IPS-18c (cell line): Measurements from ENCODE around the gene DBX1.
A peak's percentile ranks its signal among the peaks of the same experiment; 100 is the strongest.
"Not testable (repeated sequence)": the region's sequence is repeated elsewhere in the genome, so short reads cannot be mapped to it uniquely, and the experiment has no call there.

Experiments used
- H3K4me3 ChIP-seq: 2 replicates; pipeline ENCODE4 v1.7.0; 2013; ENCODE audit warnings: low read depth, mild to moderate bottlenecking, low read length, moderate library complexity; ENCODE audit not compliant: insufficient read depth
- H3K9me3 ChIP-seq: one replicate; pipeline ENCODE4 v1.6.1; 2013; ENCODE audit warnings: mild to moderate bottlenecking, low read length, moderate library complexity; ENCODE audit not compliant: control insufficient read depth, insufficient read depth

The DBX1 gene

DNA sequence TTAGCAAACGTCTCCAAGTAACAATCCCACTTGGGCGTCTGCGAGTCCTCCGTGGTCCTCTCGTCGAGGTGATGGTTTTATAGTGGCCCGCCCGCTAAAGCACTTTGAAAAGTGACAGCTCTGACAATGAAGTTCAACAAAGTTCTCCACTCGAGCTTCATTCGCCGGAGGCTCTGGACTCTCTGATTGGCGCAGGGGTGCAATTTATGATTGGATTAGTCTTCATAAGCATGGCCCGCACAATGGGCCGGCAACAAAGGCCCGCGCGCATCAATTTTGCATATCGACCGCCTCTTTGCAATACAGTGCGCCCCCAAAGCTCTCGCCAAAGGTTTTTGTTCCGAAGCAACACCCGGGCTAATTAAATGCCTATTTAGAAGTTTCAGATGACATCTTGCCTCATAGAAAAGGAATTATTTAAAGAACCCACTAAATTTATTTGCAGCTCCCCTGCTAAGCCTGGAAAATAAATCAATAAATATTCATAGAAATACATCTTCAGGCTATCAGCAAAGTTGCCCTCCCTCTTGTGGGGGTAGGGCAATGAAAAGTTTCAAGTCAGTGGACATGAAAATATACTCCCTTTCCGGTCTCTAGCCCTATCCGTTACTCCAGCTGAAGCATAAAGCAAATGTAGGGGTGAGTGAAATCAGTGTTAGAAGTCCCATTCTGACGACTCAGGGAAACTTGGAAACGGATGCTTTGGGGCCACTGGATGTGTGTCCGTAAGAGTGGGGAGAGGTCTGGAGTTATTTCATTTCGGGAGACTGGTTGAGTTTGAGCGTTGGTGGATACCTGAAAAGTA lies at the start of gene DBX1:
Gene DBX1 (minus strand): TSS at position 51 of the 805 bp plus-strand sequence. CDS start 151 bp downstream, outside the sequence.
- Histone ChIP-seq H3K9me3 (no peaks in the 10 kb centered on the region), H3K4me3 (peak within 1 kb of the TSS; percentile 24; the same call in 1 of the 2 replicates)

DNA sequence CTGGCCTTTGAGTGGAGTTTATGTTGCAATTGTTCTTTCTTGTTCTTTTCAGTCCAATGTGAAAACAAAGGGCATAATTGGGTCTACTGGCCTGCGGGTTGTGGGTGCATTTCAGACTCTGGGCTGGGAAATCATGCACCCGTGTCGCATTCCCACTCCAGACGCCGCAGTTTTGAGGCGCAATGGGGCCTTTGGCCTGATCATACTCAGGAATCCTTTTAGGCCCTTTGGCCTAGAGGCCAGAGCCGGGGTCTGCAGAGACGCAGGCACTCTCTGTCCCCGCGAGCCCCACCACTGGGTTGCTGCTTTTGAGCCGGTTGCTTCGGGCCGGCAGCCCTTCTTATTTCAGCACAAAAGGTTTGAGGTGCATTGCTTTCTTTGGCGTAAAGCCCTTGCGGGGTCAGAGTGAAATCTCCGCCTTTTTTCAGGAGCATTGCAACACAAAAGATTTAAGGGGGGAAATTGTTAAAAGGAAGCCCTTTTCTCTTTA lies 48.4 kb upstream of the DBX1 start:
- Histone ChIP-seq H3K9me3 (no peaks in the 10 kb centered on the region), H3K4me3 (peak overlapping the region; percentile 32)

DNA sequence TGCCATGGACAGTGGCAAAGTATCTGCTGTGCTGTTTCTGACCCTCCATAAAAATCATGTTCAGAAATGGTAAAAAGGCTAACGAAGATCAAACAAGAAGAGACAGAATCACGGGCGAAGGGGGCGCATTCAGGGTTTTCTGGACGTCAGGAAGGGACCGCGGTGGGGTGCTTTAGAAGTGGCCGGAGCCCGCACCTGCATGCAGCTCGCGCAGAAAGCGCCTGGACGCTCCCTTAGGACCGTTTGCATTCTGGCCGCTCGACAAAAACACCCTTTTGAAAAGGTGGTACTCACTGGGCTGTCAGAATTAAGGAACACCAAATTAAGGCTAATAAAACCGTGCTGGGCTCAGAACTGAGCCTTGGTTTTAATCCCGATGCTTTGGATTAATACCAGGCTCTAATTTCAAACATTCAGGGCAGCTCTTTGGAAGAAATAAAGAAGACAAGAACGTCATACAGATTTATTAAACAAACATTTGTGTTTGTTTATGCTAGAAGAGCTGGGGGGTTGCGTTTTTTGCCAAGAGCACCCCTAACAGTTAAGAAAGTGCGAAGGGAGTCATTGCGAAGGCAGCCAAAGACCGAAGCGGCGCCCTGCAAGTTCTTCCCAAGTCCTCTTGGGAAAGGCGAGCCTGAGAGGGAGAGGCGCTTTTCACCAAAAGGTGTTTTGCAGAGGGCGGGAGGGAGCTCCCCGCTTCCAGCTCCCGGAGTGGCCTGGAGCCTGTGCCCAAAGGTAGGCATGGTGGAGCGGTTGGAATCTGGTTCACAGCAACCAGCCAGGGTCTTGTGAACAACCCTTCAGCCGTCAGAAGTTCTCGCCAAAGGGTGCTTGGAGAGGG lies 47.7 kb upstream of the DBX1 start:
- Histone ChIP-seq H3K9me3 (no peaks in the 10 kb centered on the region), H3K4me3 (peak overlapping the region; percentile 32)

DNA sequence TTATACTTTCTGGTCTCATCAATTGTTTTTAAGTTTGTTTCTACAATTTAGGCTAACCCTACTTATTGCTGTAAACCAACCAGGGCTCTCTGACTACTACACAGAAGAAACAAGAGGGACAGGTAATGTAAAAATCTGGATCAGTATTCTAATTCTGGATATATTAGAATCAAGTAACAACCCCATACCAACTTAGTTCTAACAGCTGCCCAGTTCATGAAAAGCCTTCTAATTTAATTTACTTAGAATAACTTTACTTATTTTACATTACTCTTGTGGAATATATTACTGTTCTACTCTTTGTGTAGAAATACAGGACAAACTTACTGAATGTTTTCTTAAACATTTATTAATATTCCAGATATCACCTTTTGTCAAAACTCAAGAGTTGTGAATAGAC lies 45.5 kb upstream of the DBX1 start:
- H3K9me3 ChIP-seq: no peaks in the 10 kb centered on the region
- H3K4me3 ChIP-seq: no peak overlapping the region

DNA sequence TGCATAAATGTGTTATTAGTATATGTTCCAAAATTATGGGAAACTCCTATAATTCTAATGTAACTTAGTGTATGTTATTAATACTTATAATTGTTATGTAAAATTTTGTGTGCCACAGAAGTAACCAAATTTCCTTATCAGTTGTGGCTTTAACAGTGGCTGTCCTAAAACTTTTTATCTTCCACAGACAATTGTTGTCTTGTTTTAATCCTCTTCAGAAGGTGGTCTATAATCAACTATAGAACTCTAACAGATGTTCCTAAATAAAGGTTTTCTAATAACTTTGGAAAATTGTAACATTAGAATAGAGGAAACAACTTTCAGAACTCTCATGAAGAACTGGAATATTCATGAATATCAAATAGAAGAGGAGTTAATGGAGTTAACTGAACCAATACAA lies 44.4 kb upstream of the DBX1 start:
- Histone ChIP-seq H3K9me3 (no peaks in the 10 kb centered on the region), H3K4me3 (no peak overlapping the region)

DNA sequence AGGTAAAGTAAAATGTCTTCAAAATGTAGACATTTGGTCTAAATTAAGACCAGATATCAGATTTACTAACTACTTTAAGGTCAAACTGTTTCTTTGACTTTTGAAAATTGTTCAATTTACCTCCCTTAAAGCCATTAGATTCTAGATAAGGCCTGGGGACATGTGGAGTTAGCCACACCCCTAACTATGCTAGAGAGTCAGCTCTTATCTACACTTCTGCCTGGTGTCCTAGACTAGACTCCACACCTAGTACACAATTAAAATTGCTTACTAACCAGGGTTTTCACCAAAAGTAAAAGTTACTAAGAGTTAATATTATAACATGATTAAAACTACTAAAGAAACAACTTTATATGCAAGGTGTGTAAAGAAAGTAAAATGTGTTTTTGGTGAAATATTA lies 43.6 kb upstream of the DBX1 start:
- Histone ChIP-seq H3K4me3 (no peak overlapping the region), H3K9me3 (no peaks in the 10 kb centered on the region)

DNA sequence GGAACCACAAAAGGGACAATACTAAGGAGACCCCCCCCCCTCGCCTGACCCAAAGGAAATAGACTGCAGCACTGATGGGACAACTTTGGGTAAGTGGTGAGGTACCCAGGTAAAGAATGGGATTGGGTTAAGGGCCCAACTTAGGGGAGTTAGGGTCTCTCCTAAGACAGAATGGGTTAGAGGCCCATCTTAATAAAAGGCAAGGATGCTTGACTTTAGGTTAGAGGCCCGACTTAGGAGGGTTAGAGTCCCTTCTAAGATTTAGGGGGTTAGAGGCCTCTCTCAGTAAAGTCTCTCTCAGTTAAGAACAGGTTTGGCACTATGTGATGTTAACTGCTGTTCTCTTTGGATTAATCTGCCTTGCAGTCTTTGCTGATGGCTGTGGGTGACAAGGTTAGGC lies 41.0 kb upstream of the DBX1 start:
- Histone ChIP-seq H3K9me3 (no peaks in the 10 kb centered on the region), H3K4me3 (no peak overlapping the region)

DNA sequence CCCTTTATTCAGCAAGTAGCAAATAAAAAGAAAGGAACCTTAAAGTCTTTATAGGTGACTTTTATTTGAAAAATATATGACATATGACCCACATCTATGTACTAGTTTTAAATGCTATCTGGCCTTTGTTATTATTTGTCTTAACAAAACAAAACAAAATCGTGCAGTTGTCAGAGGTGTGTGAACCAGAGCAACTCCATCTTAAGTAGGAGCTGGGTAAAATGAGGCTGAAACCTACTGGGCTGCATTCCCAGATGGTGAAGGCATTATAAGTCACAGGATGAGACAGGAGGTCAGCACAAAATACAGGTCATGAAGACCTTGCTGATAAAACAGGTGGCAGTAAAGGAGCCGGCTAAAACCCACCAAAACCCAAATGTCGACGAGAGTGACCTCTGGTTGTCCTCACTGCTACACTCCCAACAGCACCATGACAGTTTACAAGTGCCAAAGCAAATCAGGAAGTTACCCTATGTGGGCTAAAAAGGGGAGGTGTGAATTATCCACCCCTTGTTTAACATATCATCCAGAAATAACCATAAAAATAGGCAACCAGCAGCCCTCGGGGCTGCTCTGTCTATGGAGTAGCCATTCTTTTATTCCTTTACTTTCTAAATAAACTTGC lies 40.2 kb upstream of the DBX1 start:
- H3K4me3 ChIP-seq, H3K9me3 ChIP-seq: not testable (repeated sequence)

- Histone ChIP-seq H3K9me3 (no peaks in the 10 kb centered on the region), H3K4me3 (no peak overlapping the region)
Observed at GRCh38 chr11:20197881-20198280, 37.6 kb upstream of the DBX1 start.

DNA sequence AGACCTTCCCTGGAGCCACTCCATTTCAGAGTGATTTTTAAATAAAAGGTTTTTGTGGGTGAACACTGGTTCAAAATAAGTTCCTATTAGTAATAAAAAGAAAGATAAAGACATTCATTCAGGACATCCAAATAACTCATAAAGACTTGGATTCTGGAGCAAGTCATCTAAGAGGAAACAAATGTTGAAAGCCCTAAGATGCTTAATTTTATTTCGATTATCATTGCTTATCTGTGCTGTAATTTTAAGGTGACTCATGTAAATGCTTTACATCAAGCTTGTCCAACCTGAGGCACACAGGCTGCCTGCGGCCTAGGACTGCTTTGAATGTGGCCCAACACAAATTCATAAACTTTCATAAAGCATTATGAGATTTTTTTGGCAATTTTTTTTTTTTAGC lies 34.2 kb upstream of the DBX1 start:
- H3K9me3 ChIP-seq: no peaks in the 10 kb centered on the region

DNA sequence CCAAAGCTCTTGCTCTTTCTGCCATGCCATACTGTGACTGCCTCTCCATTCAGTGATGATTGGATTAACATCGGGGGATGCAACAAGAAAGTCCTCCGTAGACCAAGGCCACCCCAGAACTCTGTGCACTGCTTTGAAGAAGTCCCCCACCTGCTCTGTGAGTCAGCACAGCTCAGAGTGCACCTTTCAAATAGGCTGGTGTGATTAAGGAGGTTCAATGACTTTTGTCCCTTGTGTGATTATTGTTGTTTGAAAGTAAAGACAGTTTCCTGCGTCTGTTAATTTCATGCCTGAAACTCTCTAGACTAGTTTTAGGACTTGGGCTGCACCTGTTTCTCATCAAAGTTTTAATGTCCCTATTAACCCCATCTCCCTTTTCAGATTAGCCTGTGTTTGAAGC lies 33.0 kb upstream of the DBX1 start:
- Histone ChIP-seq H3K4me3 (no peak overlapping the region), H3K9me3 (no peaks in the 10 kb centered on the region)

More for the DNA sequence above, 34.2 kb upstream of the DBX1 start:
- no peak overlapping the region for H3K4me3 ChIP-seq

- H3K4me3 ChIP-seq: no peak overlapping the region
- no peaks in the 10 kb centered on the region for H3K9me3 ChIP-seq
Observed at GRCh38 chr11:20192641-20193040, 32.4 kb upstream of the DBX1 start.

DNA sequence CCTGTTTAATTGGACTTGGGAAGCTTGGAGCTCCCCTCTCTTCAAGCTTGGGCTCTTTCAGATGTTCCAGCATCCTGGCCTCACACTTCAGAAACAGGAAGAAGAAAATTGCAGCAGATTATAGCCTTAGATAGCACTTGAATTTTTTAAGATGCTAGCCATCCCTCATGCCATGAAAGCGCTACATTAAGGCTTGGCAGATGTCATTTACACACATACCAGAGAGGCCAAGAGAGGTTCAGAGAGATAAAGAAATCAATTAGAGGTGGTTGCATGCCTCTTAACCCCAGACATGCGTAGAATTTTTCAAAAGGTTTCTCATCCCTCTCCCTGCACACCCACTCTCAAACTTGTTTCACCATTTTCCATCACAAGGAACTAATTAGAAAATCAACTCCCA lies 31.9 kb upstream of the DBX1 start:
- H3K9me3 ChIP-seq: no peaks in the 10 kb centered on the region

DNA sequence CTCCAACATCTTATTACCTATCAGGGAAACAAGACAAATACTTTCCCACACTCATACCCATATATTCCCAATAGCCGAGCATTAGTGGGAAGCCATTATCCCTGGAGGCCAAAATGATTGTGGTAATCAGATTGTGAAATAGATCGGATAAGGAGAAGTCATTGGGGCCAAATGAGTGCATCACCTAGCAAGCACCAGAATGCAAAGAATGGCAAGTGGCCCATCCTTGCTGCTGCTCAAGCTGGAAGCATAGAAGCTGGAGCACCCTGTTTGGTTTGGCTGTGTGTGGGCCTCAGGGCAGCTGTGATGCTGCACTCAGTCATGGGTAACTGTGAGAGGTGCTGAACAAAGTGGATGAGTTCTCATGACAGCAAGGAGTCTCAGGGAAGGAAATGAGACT lies 18.7 kb upstream of the DBX1 start:
- no peaks in the 10 kb centered on the region for H3K9me3 ChIP-seq
- no peak overlapping the region for H3K4me3 ChIP-seq

More for the DNA sequence above, 31.9 kb upstream of the DBX1 start:
- H3K4me3 ChIP-seq: no peak overlapping the region

DNA sequence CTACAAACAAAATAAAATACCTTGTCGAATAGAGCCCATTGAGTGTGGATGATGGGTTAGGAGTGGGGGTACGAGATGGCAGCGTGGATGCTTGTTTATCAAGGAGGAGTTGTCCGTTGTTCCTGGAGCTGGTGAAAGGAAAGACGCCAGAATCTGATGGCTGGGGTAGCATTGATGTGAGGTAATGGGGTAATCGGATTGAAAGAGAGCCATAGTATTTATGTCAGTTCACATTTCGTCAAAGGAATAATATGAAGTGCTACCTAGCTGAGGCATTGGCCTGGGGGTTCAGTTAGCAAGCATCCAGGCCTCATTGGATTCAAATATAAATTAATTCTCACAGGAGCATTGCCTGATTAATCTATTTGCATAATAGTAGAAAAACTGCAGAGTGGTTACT lies 16.9 kb upstream of the DBX1 start:
- Histone ChIP-seq H3K4me3 (no peak overlapping the region), H3K9me3 (no peaks in the 10 kb centered on the region)

DNA sequence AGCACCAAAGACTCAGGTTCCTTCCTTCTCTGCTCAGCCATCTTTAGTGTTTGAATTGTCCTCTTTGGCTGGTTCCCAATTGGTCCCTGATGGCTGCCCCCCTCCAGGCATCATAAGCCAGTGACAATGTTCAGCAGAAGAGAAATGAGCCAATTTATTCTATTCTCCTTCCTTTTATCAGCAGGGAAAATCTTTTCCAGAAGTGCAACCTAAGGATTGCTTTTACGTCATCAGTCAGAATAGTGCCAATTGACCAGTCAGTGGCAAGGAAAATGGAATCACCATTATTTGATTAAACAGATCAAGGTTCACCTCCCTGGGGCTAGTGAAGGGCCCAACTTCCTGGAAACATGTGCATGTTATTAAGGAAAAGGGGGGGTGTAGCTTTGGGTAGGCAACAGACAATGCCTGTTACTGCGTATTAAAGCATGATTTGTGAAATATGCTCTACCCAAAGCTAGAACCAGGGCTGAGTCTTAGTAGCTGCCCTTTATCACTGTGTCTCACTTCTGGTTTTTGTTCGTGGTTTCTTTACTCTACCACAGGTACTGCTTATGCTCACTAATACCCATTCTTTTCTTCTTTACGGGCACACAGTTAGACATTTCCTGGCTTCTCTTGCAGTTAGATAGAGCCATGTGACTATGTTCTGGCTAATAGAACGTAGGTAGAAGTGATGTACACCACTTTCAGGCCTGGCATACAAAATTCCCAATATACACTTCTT lies 12.6 kb upstream of the DBX1 start:
- Histone ChIP-seq H3K4me3 (no peak overlapping the region), H3K9me3 (no peaks in the 10 kb centered on the region)
